ENCODE results near the gene SIK3.

Gene SIK3

GRCh38 chr11:116859175-116859574, 239.1 kb downstream of the SIK3 start:
- DNase-seq, result no peak

DNA sequence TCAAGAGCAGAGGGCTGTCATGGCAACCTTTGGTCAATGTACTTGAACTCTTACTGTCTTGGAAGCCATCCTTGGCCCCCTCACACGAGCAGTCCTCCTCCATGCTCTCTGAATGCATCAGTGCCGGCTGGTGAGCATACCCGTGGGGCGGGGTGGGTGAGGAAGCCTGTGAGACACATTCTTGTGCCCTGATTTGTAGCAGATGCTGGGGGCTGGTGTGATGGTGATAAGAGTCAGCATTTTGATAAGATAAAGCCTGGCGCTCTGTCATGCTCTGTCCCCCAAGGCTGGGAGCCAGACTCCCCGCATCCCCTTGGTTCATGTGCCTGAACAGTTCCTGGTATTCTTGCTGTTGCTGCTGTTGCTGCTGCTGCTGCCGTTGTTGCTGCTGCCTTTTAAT, 240.3 kb downstream of the SIK3 start:
- no peak for DNase-seq

- DNase-seq, result no peak
Observed at GRCh38 chr11:116857316-116857715, 240.9 kb downstream of the SIK3 start.

DNA sequence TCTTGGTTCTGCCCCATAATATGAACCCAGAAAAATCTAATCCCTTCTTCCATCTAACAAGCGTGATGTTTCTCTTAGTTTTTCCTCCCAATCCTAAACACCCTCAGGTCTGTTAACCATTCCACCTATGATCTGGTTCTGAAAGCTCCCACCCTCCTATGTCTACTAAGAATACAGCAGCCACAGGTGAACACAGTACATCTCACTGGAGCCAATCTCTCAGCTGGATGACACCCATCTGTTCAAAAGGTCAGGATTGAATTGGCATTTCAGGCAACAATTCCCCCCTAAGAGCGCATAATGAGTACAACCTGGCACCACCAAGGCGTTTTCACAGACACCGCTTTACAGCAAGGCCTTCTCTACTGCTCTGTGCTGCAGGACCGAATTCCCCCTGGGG, 241.8 kb downstream of the SIK3 start:
- no peak for DNase-seq

DNA sequence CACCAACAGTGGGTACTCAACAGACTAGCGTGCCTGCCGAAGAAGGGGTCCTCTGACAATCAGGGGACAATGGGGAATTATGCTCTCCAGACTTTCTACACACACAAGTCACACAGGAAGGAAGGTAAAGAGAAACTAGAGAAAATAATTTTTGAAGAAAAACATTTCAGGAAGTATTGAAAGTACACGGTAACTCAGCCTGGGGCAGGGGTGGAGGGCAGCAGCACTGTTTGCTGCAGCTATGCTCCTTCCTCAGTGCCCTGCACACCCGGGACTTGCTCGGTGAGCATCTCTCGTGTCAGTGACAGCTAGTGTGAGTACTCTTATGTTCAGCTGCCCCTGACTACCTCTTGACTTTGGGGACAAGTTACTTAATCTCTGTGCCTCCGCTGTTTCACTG, 242.8 kb downstream of the SIK3 start:
- DNase-seq, result no peak

GRCh38 chr11:116853461-116854073, 244.7 kb downstream of the SIK3 start:
- no peak for DNase-seq

- DNase-seq, result peak in 1 of 3 experiments; percentile 38
Observed at GRCh38 chr11:116852261-116853031, 245.8 kb downstream of the SIK3 start.

- no peak for DNase-seq
Observed at GRCh38 chr11:116851626-116852025, 246.6 kb downstream of the SIK3 start.

- DNase-seq, result no peak
Observed at GRCh38 chr11:116849486-116849885, 248.7 kb downstream of the SIK3 start.

DNA sequence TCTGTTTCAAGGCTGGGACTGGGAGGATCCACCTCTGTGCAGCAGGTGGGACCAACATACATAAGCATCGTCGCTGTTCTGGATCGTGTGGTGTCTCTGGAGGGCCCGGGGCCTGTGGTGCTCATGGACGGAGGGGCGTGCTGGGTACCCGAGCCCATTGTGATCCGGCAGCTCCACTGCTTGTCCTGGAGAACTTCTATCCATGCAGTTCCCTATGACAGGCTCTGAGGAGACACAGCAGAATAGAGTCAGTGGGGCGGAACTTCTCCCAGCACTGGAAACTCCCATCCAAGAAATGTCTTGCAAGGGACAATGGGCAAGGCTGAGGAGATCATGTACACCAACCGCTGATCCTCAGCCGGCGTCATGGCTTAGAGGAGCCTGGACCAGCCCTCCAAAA, 249.2 kb downstream of the SIK3 start:
- no peak for DNase-seq

DNA sequence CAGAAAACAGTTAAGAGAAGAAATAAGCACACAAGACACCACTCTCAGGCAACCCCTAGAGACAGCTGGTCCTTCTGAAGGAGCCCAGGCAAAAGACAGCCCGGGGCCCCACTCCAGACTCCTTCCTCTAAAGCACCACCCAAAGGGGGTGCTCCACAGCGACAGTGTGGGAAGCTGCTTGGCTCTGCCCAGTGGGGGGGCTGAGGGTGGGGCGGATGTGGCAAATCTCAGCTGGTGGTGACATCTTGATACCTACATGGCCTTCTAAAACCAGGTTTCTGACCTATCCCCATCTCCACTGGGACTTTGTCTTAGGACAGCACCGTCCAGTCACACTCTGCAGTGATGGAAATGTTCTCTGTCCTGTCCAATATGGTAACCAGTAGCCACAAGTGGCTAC, 250.6 kb downstream of the SIK3 start:
- DNase-seq, result no peak

- DNase-seq, result no peak
Observed at GRCh38 chr11:116844722-116845121, 253.5 kb downstream of the SIK3 start.

DNA sequence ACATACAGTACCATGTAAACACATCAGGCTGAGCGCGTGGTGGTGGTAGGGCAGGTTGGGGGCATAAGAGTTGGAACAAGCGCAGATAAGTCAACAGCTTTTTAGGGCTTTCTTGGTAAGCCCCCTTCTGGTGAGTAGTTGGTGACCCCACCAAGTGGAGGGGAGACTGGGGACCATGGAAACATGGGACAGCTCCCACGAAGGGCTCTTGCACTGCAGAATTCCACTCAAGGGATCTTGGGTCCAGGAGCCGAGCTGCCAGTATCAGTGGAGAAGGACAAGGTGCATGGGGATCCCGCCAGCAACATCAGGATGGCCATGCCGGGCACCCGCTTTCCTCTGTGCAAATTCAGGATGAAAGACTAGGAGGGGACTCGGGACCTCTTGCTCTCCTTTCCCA, 254.6 kb downstream of the SIK3 start:
- DNase-seq, result no peak

- no peak for DNase-seq
Observed at GRCh38 chr11:116842909-116843308, 255.3 kb downstream of the SIK3 start.

GRCh38 chr11:116842117-116842516, 256.1 kb downstream of the SIK3 start:
- DNase-seq, result no peak

DNA sequence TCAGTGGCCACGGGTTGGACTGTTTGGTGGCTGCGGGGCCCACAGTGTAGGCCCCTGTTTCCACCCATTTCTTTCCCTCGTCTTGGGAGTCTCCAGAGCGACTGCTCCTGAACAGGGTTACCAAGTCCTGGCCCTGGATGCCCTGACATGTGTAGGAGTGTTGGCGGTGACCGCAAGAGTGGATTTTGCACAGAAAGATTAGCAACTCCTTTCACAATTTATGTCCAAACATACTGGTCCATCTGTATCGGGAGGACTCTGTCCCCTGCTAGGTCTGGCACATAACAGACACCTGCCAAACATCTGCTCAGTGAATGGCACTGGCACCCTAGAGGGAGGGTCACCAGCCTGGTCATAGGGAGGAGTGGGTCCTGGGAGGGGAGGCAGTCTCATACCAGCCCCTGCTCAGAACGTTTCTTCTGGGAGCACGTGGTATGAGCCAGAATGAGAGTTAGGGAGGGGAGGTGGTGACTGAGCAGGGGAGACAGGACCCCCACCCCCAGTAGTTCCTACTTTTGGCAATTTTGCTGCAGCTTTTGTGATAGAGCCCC, 257.4 kb downstream of the SIK3 start:
- DNase-seq, result no peak

DNA sequence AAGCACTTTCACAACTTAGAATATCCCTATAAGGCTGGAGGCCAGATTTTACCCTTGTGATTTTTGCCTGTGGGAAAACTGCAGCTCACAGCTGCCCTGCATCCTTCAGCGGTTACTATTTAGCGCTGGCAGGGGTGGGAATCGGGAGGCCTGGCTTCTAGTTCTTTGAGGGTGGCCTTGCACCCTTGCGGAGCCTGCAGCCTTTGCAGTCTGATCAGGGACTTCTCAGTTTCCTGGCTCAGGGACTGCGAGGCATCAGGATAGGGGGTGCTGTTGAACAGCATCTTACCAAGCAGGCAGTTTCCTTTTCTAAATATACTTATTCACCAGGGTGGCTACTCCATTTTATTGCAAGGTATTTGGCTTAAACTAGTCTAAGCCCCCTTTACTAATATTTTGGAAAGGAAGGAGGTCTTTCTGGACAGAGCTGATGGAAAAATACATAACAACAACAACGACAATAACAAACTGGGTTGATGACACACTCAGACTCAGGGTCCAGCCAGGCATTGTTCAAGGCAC, 257.9 kb downstream of the SIK3 start:
- DNase-seq, result no peak

GRCh38 chr11:116838321-116839084, 259.7 kb downstream of the SIK3 start:
- no peak for DNase-seq

- DNase-seq, result no peak
Observed at GRCh38 chr11:116837231-116838091, 260.8 kb downstream of the SIK3 start, which contains the start of gene APOA1. APOA1 (minus strand) TSS chr11:116837622; CDS start chr11:116837387, 235 bp downstream.

DNA sequence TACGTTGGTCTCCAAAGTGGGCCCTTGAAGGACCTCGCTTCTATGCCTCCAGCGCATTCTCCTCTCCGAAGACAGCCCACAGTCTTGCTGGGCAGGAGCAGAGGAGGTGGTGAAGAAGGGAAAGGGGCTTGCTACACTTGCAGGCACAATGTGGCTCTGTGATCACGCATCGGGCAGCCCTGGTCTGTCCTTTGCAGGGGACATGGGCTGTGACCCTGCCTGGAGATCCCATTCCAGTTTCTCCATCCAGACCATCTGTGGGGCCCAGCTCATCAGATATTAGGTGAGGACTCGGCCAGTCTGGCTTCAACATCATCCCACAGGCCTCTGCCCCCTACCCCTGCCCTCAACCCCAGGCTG, 261.6 kb downstream of the SIK3 start:
- no peak for DNase-seq

DNA sequence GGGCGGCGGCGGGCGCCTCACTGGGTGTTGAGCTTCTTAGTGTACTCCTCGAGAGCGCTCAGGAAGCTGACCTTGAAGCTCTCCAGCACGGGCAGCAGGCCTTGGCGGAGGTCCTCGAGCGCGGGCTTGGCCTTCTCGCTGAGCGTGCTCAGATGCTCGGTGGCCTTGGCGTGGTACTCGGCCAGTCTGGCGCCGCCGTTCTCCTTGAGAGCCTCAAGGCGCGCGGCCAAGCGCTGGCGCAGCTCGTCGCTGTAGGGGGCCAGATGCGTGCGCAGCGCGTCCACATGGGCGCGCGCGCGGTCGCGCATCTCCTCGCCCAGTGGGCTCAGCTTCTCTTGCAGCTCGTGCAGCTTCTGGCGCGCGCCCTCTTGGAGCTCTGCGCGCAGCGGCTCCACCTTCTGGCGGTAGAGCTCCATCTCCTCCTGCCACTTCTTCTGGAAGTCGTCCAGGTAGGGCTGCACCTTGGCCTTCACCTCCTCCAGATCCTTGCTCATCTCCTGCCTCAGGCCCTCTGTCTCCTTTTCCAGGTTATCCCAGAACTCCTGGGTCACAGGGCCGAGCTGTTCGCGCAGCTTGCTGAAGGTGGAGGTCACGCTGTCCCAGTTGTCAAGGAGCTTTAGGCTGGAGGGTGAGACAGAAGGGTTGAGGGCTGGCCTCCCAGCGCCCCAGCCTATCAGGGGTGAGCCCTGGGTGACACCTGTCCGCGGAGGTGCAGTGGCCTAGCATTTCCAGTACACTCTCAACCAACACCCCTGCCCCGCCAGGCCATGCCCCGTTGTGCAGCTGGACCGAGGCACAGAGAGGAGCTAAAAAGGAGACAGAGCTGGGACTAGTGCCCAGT, 262.2 kb downstream of the SIK3 start:
- DNase-seq, result peak; percentile 96 to 98 (median 98)
